Measurements from ENCODE around the gene IP6K1. TPM values are rescaled to one million over a fixed set of nuclear protein-coding genes. Genes with fewer than 3 reads are reported as not detected.
"Not testable (repeated sequence)": the region's sequence is repeated elsewhere in the genome, so short reads cannot be mapped to it uniquely, and the experiment has no call there.

Gene IP6K1
- total RNA-seq, 4 donors from 2014 or later, result 42.4 to 74.0 (median 43.8) TPM

GRCh38 chr3:49689046-49689907 lies 97.1 kb downstream of the IP6K1 start, which contains the start of the genes MST1 and RNF123:
TSS of gene MST1 (minus strand) at chr3:49689474. CDS start at chr3:49688691, 783 bp downstream.
TSS of gene RNF123 (plus strand) at chr3:49689557. CDS start at chr3:49691166, 1,609 bp downstream.
- no peaks in the 10 kb centered on the region for H3K36me3 ChIP-seq
- intact Hi-C loops (cut with DNase I), result no loop called here
- DNase-seq, result peak; percentile 88 to 89
- H3K4me3 ChIP-seq (replicated peaks in 1 of 3), result peak within 1 kb of the TSS; percentile 82 to 98 (median 91)
- TF ChIP-seq POLR2A (IDR thresholded peaks at IDR 0.05), result peak in 1 of 2 donors; percentile 65
- TF ChIP-seq, protein P1, sequence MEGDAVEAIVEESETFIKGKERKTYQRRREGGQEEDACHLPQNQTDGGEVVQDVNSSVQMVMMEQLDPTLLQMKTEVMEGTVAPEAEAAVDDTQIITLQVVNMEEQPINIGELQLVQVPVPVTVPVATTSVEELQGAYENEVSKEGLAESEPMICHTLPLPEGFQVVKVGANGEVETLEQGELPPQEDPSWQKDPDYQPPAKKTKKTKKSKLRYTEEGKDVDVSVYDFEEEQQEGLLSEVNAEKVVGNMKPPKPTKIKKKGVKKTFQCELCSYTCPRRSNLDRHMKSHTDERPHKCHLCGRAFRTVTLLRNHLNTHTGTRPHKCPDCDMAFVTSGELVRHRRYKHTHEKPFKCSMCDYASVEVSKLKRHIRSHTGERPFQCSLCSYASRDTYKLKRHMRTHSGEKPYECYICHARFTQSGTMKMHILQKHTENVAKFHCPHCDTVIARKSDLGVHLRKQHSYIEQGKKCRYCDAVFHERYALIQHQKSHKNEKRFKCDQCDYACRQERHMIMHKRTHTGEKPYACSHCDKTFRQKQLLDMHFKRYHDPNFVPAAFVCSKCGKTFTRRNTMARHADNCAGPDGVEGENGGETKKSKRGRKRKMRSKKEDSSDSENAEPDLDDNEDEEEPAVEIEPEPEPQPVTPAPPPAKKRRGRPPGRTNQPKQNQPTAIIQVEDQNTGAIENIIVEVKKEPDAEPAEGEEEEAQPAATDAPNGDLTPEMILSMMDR (IDR thresholded peaks at IDR 0.05), result peak in 3 of 6 experiments; percentile 11 to 26 (median 23)
- H3K9me3 ChIP-seq, result no peaks in the 10 kb centered on the region
- H3K4me1 ChIP-seq, result peaks cover 20 to 38% of the 10 kb centered on the region in 2 donors
- no peaks in the 10 kb centered on the region for H3K27me3 ChIP-seq
- peak within 1 kb of the TSS; percentile 51 to 85 (median 75) for H3K27ac ChIP-seq
- 0 to 3% methylated on average over 2 to 19 of the region's 66 CpGs for WGBS, 2 donors

GRCh38 chr3:49688338-49689045 lies 97.8 kb downstream of the IP6K1 start:
- WGBS, 2 donors, result 57 to 76% methylated on average over 5 to 6 of the region's 7 CpGs
- Histone ChIP-seq H3K27ac (peak overlapping the region; percentile 51 to 85 (median 75)), H3K4me1 (peaks cover 24 to 46% of the 10 kb centered on the region in 2 donors), H3K4me3 (replicated peaks in 1 of 3) (peak overlapping the region in 1 of 3 donors; percentile 91)
- DNase-seq; H3K27me3 ChIP-seq; H3K9me3 ChIP-seq; H3K36me3 ChIP-seq; intact Hi-C loops (cut with DNase I): not testable (repeated sequence)

- WGBS, 2 donors, result 91 to 100% methylated on average over 3 to 6 of the region's 12 CpGs
- peaks cover 31 to 57% of the 10 kb centered on the region in 2 donors for H3K4me1 ChIP-seq
- H3K27ac ChIP-seq; H3K4me3 ChIP-seq (replicated peaks in 1 of 3); H3K36me3 ChIP-seq; H3K9me3 ChIP-seq; DNase-seq; H3K27me3 ChIP-seq; intact Hi-C loops (cut with DNase I): not testable (repeated sequence)
Observed at GRCh38 chr3:49687424-49687795, 98.9 kb downstream of the IP6K1 start.

DNA sequence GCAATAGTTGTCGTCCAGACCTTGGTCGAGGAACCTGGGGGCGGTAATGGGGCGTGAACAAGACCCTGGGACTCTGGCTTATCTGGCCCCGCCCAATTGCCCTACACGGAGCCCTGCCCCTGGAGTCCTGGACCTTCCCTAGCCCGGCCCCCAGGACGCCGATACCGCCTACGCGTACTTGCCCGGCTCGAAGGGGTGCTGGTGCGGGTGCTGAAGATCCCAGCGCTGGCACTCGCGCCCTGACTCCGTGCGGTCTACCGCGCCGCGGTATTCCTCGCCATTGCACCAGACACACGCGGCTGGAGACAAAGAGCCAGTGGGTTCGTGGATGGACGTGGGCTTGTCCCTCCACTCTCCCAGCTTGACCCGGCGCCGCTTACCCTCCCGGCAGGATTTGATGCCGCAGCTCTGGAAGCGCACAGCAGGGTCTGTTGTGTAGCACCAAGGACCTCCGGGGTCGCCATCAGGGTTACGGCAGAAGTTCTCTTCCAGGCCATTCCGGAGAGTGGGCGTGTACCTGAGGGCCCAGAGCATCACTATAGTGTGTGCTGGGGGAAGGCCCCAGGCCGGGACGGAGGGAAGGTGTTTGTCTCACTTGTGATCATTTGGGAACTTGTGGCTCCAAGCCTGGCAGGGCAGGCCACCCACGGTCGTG lies 99.4 kb downstream of the IP6K1 start:
- H3K9me3 ChIP-seq; H3K27me3 ChIP-seq; intact Hi-C loops (cut with DNase I); H3K36me3 ChIP-seq: not testable (repeated sequence)
- peak overlapping the region in 1 of 3 donors; percentile 23 for H3K4me3 ChIP-seq (replicated peaks in 1 of 3)
- H3K4me1 ChIP-seq, result peaks cover 33 to 62% of the 10 kb centered on the region in 2 donors
- peak overlapping the region in 1 of 3 donors; percentile 49 for H3K27ac ChIP-seq
- peak; percentile 93 to 96 for DNase-seq
- 0 to 45% methylated on average over 6 to 10 of the region's 44 CpGs for WGBS, 2 donors

DNA sequence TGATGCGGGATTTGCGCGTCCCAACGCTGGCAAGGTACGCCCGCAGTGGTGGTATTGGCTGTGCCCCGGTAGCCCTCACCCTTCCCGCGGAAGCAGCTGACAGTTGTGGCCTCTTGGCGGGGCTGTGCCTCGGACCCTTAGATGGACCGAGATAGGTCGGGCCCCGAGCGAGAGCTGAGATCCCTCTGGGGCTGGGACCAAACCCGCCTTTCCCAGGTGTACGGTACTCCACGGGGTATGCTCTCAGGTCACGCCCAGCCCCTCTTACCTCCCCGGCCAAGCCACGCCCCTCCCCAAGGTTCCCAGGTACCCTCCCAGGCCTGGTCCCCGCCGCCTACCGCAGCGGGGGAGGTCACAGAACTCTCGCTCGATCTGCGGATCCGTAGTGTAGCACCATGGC lies 100.0 kb downstream of the IP6K1 start:
- intact Hi-C loops (cut with DNase I), result not testable (repeated sequence)
- peak; percentile 95 to 96 for DNase-seq

GRCh38 chr3:49685846-49686245 lies 100.5 kb downstream of the IP6K1 start:
- 18 to 21% methylated on average over 3 to 19 of the region's 36 CpGs for WGBS, 2 donors
- intact Hi-C loops (cut with DNase I); H3K9me3 ChIP-seq; H3K27me3 ChIP-seq; H3K36me3 ChIP-seq: not testable (repeated sequence)
- DNase-seq, result peak; percentile 27 to 28
- H3K4me1 ChIP-seq, result peaks cover 32 to 58% of the 10 kb centered on the region in 2 donors
- H3K27ac ChIP-seq, result peak overlapping the region in 1 of 3 donors; percentile 17
- H3K4me3 ChIP-seq (replicated peaks in 1 of 3), result peak overlapping the region in 1 of 3 donors; percentile 23

More for the DNA sequence above, 100.0 kb downstream of the IP6K1 start:
- peak in 1 of 2 donors; percentile 46 for TF ChIP-seq POLR2A (IDR thresholded peaks at IDR 0.05)
- WGBS, 2 donors, result 0% methylated on average over 3 of the region's 29 CpGs; no CpG with 5 or more reads in 1 of the 2 donors
- Histone ChIP-seq H3K27ac (peak overlapping the region in 1 of 3 donors; percentile 49), H3K4me1 (peaks cover 33 to 63% of the 10 kb centered on the region in 2 donors), H3K4me3 (replicated peaks in 1 of 3) (peak overlapping the region in 1 of 3 donors; percentile 23)
- not testable (repeated sequence) for H3K36me3 ChIP-seq, H3K27me3 ChIP-seq, H3K9me3 ChIP-seq

GRCh38 chr3:49685103-49685502 lies 101.2 kb downstream of the IP6K1 start:
- H3K27ac ChIP-seq; H3K4me3 ChIP-seq (replicated peaks in 1 of 3); intact Hi-C loops (cut with DNase I); DNase-seq; H3K27me3 ChIP-seq; H3K9me3 ChIP-seq: not testable (repeated sequence)
- peaks cover 9 to 15% of the 10 kb centered on the region in 2 donors for H3K36me3 ChIP-seq
- H3K4me1 ChIP-seq, result peaks cover 24 to 51% of the 10 kb centered on the region in 2 donors
- 95 to 98% methylated on average over 8 to 10 of the region's 10 CpGs for WGBS, 2 donors

DNA sequence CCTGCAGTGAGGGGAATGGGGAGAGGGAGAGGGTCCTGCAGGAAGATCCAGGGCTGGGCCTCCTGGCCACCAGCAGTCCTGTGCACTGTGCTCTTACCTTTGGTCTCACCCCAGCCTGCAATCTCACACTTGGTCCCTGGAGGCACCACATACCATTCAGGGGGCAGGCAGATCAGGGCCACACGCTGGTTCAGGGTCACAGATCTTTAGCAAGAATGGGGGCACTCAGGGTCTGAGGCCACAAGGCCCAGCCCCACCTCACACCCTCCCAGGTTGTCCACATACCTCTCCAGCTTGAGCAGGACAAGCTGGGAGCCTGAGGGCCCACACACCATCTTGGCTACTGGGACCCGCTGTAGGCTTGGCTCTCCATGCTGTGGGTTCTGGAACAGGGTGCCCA lies 101.9 kb downstream of the IP6K1 start:
- intact Hi-C loops (cut with DNase I), result not testable (repeated sequence)
- peaks cover 20 to 48% of the 10 kb centered on the region in 2 donors for H3K4me1 ChIP-seq

More for the DNA sequence above, 101.9 kb downstream of the IP6K1 start:
- 100% methylated on average over 1 to 2 of the region's 2 CpGs for WGBS, 2 donors
- H3K27me3 ChIP-seq; DNase-seq; H3K4me3 ChIP-seq (replicated peaks in 1 of 3); H3K9me3 ChIP-seq: not testable (repeated sequence)
- Histone ChIP-seq H3K36me3 (peaks cover 11 to 21% of the 10 kb centered on the region in 2 donors), H3K27ac (peak overlapping the region; percentile 53 to 87 (median 67))
